Fibroblast of lung (primary cell): ENCODE data around the gene ECI1. TPM values are rescaled to one million over a fixed set of nuclear protein-coding genes. Genes with fewer than 3 reads are reported as not detected.

Experiments
- DNase-seq, 2 donors: peaks; one replicate each; pipeline versions ENCODE4 v3.0.0 to v3.0.0-alpha.2; 2010; ENCODE audit warnings: low read depth in 2 of 2
- H2AFZ ChIP-seq: 2 replicates; pipeline ENCODE4 v1.5.1; 2012; ENCODE audit warnings: low read length, control low read depth, inconsistent platforms
- H3K27ac ChIP-seq: 2 replicates; pipeline ENCODE4 v1.5.1; 2011; ENCODE audit warnings: low read length, control low read depth; ENCODE audit not compliant: insufficient read depth
- H3K27me3 ChIP-seq: 2 replicates; pipeline ENCODE4 v1.5.1; 2011; ENCODE audit warnings: mild to moderate bottlenecking, low read length; ENCODE audit not compliant: control insufficient read depth, insufficient read depth
- H3K36me3 ChIP-seq: 2 replicates; pipeline ENCODE4 v1.5.1; 2011; ENCODE audit warnings: low read length; ENCODE audit not compliant: control insufficient read depth, insufficient read depth
- H3K4me1 ChIP-seq: 2 replicates; pipeline ENCODE4 v1.5.1; 2011; ENCODE audit warnings: low read length; ENCODE audit not compliant: control insufficient read depth, insufficient read depth; ENCODE audit errors: extremely low read depth
- H3K4me2 ChIP-seq: 2 replicates; pipeline ENCODE4 v1.5.1; 2011; ENCODE audit warnings: low read length, control low read depth; ENCODE audit not compliant: insufficient read depth; ENCODE audit errors: extremely low read depth
- H3K4me3 ChIP-seq, 4 experiments: fragments of 200-600 bp in 1 of 4; sonication (generic) in 1 of 4; replicated peaks in 1 of 4; 2 replicates each; pipeline ENCODE4 v1.5.1; 2011 to 2016; ENCODE audit warnings: low read length in 4 of 4, low read depth in 3 of 4, mild to moderate bottlenecking in 3 of 4, control low read depth in 2 of 4, inconsistent platforms in 1 of 4, mixed read lengths in 1 of 4; ENCODE audit not compliant: insufficient read depth in 1 of 4; ENCODE audit errors: control extremely low read depth in 1 of 4
- H3K79me2 ChIP-seq: 2 replicates; pipeline ENCODE4 v1.5.1; 2012; ENCODE audit warnings: mild to moderate bottlenecking, low read length, inconsistent platforms; ENCODE audit not compliant: control insufficient read depth, insufficient read depth
- H3K9ac ChIP-seq: 2 replicates; pipeline ENCODE4 v1.5.1; 2011; ENCODE audit warnings: mild to moderate bottlenecking, low read length, control low read depth; ENCODE audit not compliant: insufficient read depth
- H3K9me3 ChIP-seq: 2 replicates; pipeline ENCODE4 v1.5.1; 2012; ENCODE audit warnings: low read depth, low read length; ENCODE audit not compliant: control insufficient read depth, insufficient read depth
- H4K20me1 ChIP-seq: 2 replicates; pipeline ENCODE4 v1.5.1; 2011; ENCODE audit warnings: low read length; ENCODE audit not compliant: control insufficient read depth, insufficient read depth; ENCODE audit errors: extremely low read depth
- CTCF ChIP-seq, 2 donors: IDR thresholded peaks in 1 of 2; conservative IDR thresholded peaks in 1 of 2; 1 replicate in 1 of 2; 2 replicates in 1 of 2; pipeline ENCODE4 v1.5.1; 2011 to 2012; ENCODE audit warnings: low read length in 2 of 2, control low read depth in 1 of 2, inconsistent platforms in 1 of 2, low read depth in 1 of 2, mild to moderate bottlenecking in 1 of 2
- EZH2 ChIP-seq: IDR thresholded peaks from 2 replicates; pipeline ENCODE4 v1.5.1; 2012; ENCODE audit warnings: low read length, control low read depth, mild to moderate bottlenecking; ENCODE audit errors: missing control alignments
- polyA plus RNA-seq, 2 donors: library from polyadenylated mRNA; depleted of rRNA in 1 of 2; stranded (reverse) in 1 of 2; unstranded in 1 of 2; fragments of >200 nt; gene quantifications; 2 replicates each; pipeline ENCODE4 v1.2.1, GENCODE V29; 2011 to 2012; ENCODE audit warnings: missing spikeins in 1 of 2
- total RNA-seq: library from RNA; depleted of rRNA; stranded (reverse); fragments of >200 nt; gene quantifications from 2 replicates; pipeline ENCODE4 v1.2.1, GENCODE V29; 2014

ECI1 gene
- total and polyA plus RNA-seq, 2 donors (not counting 1 experiment from before 2014, with no cell fraction given), result 18.8 to 35.8 TPM

GRCh38 chr16:2298621-2299020, 47.2 kb upstream of the ECI1 start:
- Histone ChIP-seq H4K20me1 (no peaks in the 10 kb centered on the region), H3K27ac (no peak overlapping the region), H3K4me2 (no peak overlapping the region), H2AFZ (no peak overlapping the region), H3K4me1 (no peaks in the 10 kb centered on the region), H3K4me3 (no peak overlapping the region), H3K36me3 (no peaks in the 10 kb centered on the region), H3K9ac (no peak overlapping the region), H3K9me3 (no peaks in the 10 kb centered on the region), H3K27me3 (no peaks in the 10 kb centered on the region), H3K79me2 (no peaks in the 10 kb centered on the region)
- no peak for TF ChIP-seq EZH2
- TF ChIP-seq CTCF (conservative IDR thresholded peaks at IDR 0.05 in 1 of 2, IDR thresholded peaks at IDR 0.05 in 1 of 2; ENCODE audit: low read depth in 1 of 2, low read length in 2 of 2), result no peak
- no peak for DNase-seq

- no peaks in the 10 kb centered on the region for H3K4me1 ChIP-seq
- H3K79me2 ChIP-seq, result no peaks in the 10 kb centered on the region
- no peak overlapping the region for H3K9ac ChIP-seq
- H2AFZ ChIP-seq, result no peak overlapping the region
- H3K27ac ChIP-seq, result no peak overlapping the region
- TF ChIP-seq CTCF (conservative IDR thresholded peaks at IDR 0.05 in 1 of 2, IDR thresholded peaks at IDR 0.05 in 1 of 2; ENCODE audit: low read depth in 1 of 2, low read length in 2 of 2) (no peak), EZH2 (no peak)
- H3K4me2 ChIP-seq, result no peak overlapping the region
- no peaks in the 10 kb centered on the region for H3K36me3 ChIP-seq
- no peaks in the 10 kb centered on the region for H3K27me3 ChIP-seq
- no peaks in the 10 kb centered on the region for H3K9me3 ChIP-seq
- no peak for DNase-seq
- H3K4me3 ChIP-seq, result no peak overlapping the region
- no peaks in the 10 kb centered on the region for H4K20me1 ChIP-seq
Observed at GRCh38 chr16:2297506-2297860, 46.1 kb upstream of the ECI1 start.

GRCh38 chr16:2296661-2297505, 45.5 kb upstream of the ECI1 start:
- Histone ChIP-seq H3K27ac (no peak overlapping the region), H3K79me2 (no peaks in the 10 kb centered on the region), H4K20me1 (no peaks in the 10 kb centered on the region), H3K4me2 (no peak overlapping the region), H3K4me1 (no peaks in the 10 kb centered on the region), H3K36me3 (no peaks in the 10 kb centered on the region), H3K9ac (no peak overlapping the region), H3K9me3 (no peaks in the 10 kb centered on the region), H3K27me3 (no peaks in the 10 kb centered on the region), H2AFZ (no peak overlapping the region), H3K4me3 (no peak overlapping the region)
- DNase-seq, result peak; percentile 9 to 14
- TF ChIP-seq EZH2 (no peak), CTCF (conservative IDR thresholded peaks at IDR 0.05 in 1 of 2, IDR thresholded peaks at IDR 0.05 in 1 of 2; ENCODE audit: low read depth in 1 of 2, low read length in 2 of 2) (peak; percentile 32 to 43)
